GM23248 (cell line): ENCODE results near the gene FRS3. TPM values are rescaled to one million over a fixed set of nuclear protein-coding genes. Genes with fewer than 3 reads are reported as not detected.
A peak's percentile ranks its signal among the peaks of the same experiment; 100 is the strongest.
"Not testable (repeated sequence)": the region's sequence is repeated elsewhere in the genome, so short reads cannot be mapped to it uniquely, and the experiment has no call there.

ENCODE experiments used
- DNase-seq: peaks from one replicate; pipeline ENCODE4 v3.0.0-alpha.2; 2015
- H2AFZ ChIP-seq: fragments of 200-600 bp; sonication (generic); 2 replicates; pipeline ENCODE4 v1.6.1; 2016; ENCODE audit warnings: antibody characterized with exemption
- H3F3A ChIP-seq: fragments of 200-600 bp; sonication (generic); 2 replicates; pipeline ENCODE4 v1.6.1; 2016; ENCODE audit warnings: mild to moderate bottlenecking, antibody characterized with exemption, mixed run types; ENCODE audit not compliant: insufficient read depth
- H3K27ac ChIP-seq: fragments of 200-600 bp; sonication (generic); 2 replicates; pipeline ENCODE4 v1.5.1; 2016; ENCODE audit warnings: mild to moderate bottlenecking
- H3K27me3 ChIP-seq: fragments of 200-600 bp; sonication (generic); replicated peaks from 2 replicates; pipeline ENCODE4 v1.6.1; 2016; ENCODE audit warnings: mild to moderate bottlenecking; ENCODE audit not compliant: insufficient read depth
- H3K36me3 ChIP-seq: fragments of 200-600 bp; sonication (generic); 2 replicates; pipeline ENCODE4 v1.6.1; 2016; ENCODE audit warnings: low read depth, mild to moderate bottlenecking
- H3K4me1 ChIP-seq: fragments of 200-600 bp; sonication (generic); 2 replicates; pipeline ENCODE4 v1.6.1; 2016; ENCODE audit warnings: mild to moderate bottlenecking; ENCODE audit not compliant: insufficient read depth
- H3K4me2 ChIP-seq: fragments of 200-600 bp; sonication (generic); one replicate; pipeline ENCODE4 v1.6.1; 2016; ENCODE audit warnings: mild to moderate bottlenecking; ENCODE audit not compliant: unreplicated experiment
- H3K4me3 ChIP-seq: fragments of 200-600 bp; sonication (generic); 2 replicates; pipeline ENCODE4 v1.5.1; 2016; ENCODE audit warnings: mild to moderate bottlenecking
- H3K79me2 ChIP-seq: fragments of 200-600 bp; sonication (generic); 2 replicates; pipeline ENCODE4 v1.6.1; 2016; ENCODE audit warnings: mild to moderate bottlenecking; ENCODE audit not compliant: insufficient read depth
- H3K9ac ChIP-seq: fragments of 200-600 bp; sonication (generic); 2 replicates; pipeline ENCODE4 v1.6.1; 2016; ENCODE audit warnings: mild to moderate bottlenecking
- H3K9me2 ChIP-seq: fragments of 200-600 bp; sonication (generic); 2 replicates; pipeline ENCODE4 v1.6.1; 2016; ENCODE audit warnings: mixed run types, mild to moderate bottlenecking, moderate library complexity; ENCODE audit not compliant: insufficient read depth
- H3K9me3 ChIP-seq: fragments of 200-600 bp; sonication (generic); one replicate; pipeline ENCODE4 v1.6.1; 2017; ENCODE audit warnings: low read depth
- H4K20me1 ChIP-seq: fragments of 200-600 bp; sonication (generic); 2 replicates; pipeline ENCODE4 v1.6.0; 2016; ENCODE audit not compliant: insufficient read depth
- EZH2 ChIP-seq: fragments of 200-600 bp; sonication (generic); IDR thresholded peaks from 2 replicates; pipeline ENCODE4 v1.6.1; 2018; ENCODE audit warnings: antibody characterized with exemption, mild to moderate bottlenecking; ENCODE audit not compliant: insufficient read depth, poor library complexity, severe bottlenecking
- EZH2phosphoT487 ChIP-seq: fragments of 200-600 bp; sonication (generic); IDR thresholded peaks from 2 replicates; pipeline ENCODE4 v1.6.1; 2018; ENCODE audit warnings: antibody characterized with exemption, moderate library complexity, mild to moderate bottlenecking, low read depth; ENCODE audit not compliant: insufficient read depth
- WGBS, 2 experiments: methylation state at CpG; one replicate each; pipeline ENCODE4 v1.1.6; 2015 to 2017; ENCODE audit warnings: low lambda C conversion rate in 2 of 2, low coverage in 1 of 2; ENCODE audit errors: missing lambda C conversion rate in 2 of 2; 5-methylcytosine and 5-hydroxymethylcytosine counted together
- in situ Hi-C: fragments of 300-500 bp; cut with MboI; formaldehyde crosslinking; loops from 2 replicates; pipeline ENCODE4 v1.15.0; 2020
- polyA plus RNA-seq: library from polyadenylated mRNA; unstranded; fragments of >200 nt; fragmentation: Nextera tagmentation; extraction: Ambion mirVana; gene quantifications from 2 replicates; pipeline ENCODE4 v1.2.1, GENCODE V29; 2016
- total RNA-seq: library from RNA; depleted of rRNA; stranded (reverse); fragments of >200 nt; shearing (Covaris generic); gene quantifications from 2 replicates; pipeline ENCODE4 v1.2.3, GENCODE V29; 2014

The FRS3 gene
- total and polyA plus RNA-seq, 2 experiments from 2014 or later: 2.5 to 3.4 TPM

DNA sequence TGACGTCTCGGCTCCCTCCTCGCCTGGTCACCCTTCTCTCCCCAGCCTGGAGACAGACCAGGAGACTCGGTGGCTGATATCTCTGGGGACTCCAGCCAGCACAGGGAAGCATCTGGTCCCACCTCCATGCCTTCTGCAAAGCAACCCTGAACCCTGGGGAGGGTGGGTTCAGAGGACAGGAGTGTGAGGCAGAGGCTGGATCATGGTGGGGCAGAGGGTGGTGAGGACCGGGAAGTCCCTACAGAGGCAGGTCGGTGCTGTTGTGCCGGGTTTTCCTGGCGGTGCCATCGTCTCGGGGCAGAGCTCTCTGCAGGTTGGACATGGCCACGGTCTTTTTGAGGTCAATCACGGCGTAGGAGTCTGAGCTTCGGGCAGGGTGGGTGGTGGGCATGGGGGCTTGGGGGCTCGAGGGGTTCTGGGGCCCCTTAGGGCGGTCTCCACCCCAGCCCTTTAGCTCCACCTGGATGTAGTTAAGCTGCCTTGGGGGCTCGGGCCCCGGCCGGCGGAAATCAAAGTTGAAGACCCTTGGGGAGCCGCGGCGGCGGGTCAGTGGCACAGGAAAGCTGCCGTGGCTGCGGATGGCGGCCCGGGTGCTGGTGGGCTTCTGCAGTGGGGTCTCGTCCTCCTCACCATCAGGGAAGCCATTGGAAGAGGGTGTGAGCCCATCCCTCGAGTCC is 9.2 kb downstream of the FRS3 start:
- Histone ChIP-seq H3K27me3 (no peaks in the 10 kb centered on the region), H3K36me3 (peaks cover 13% of the 10 kb centered on the region; the same call in 1 of the 2 replicates), H3K4me2 (no peak overlapping the region), H3K9me3 (no peaks in the 10 kb centered on the region), H3F3A (0 out of 2 replicates have a peak, but pooled peaks cover 6% of the 10 kb centered on the region), H3K4me1 (peaks cover 22% of the 10 kb centered on the region), H3K27ac (no peak overlapping the region), H3K9ac (no peak overlapping the region), H3K9me2 (no peaks in the 10 kb centered on the region), H2AFZ (no peak overlapping the region), H3K4me3 (no peak overlapping the region), H3K79me2 (no peaks in the 10 kb centered on the region), H4K20me1 (no peaks in the 10 kb centered on the region)
- in situ Hi-C loops: no loop called here
- DNase-seq: no peak
- TF ChIP-seq EZH2: no peak
- TF ChIP-seq EZH2phosphoT487: no peak
- 89 to 92% methylated on average over 23 to 30 of the region's 30 CpGs for WGBS, 2 experiments

GRCh38 chr6:41769376-41769775 is 10.3 kb downstream of the FRS3 start:
- no peaks in the 10 kb centered on the region for H3K9me3 ChIP-seq
- H3K9me2 ChIP-seq: no peaks in the 10 kb centered on the region
- WGBS, 2 experiments: 93 to 94% methylated on average over 7 to 8 of the region's 8 CpGs
- peaks cover 17% of the 10 kb centered on the region for H3K4me1 ChIP-seq
- H3K4me3 ChIP-seq: no peak overlapping the region
- no peak overlapping the region for H3K4me2 ChIP-seq
- H3F3A ChIP-seq: 0 out of 2 replicates have a peak, but pooled peaks cover 6% of the 10 kb centered on the region
- H3K27ac ChIP-seq: no peak overlapping the region
- no peaks in the 10 kb centered on the region for H4K20me1 ChIP-seq
- TF ChIP-seq EZH2phosphoT487: no peak
- TF ChIP-seq EZH2: no peak
- H3K79me2 ChIP-seq: no peaks in the 10 kb centered on the region
- H3K27me3 ChIP-seq: no peaks in the 10 kb centered on the region
- DNase-seq: no peak
- in situ Hi-C loops: no loop called here
- no peak overlapping the region for H2AFZ ChIP-seq
- peaks cover 7% of the 10 kb centered on the region; the same call in 1 of the 2 replicates for H3K36me3 ChIP-seq
- no peak overlapping the region for H3K9ac ChIP-seq

DNA sequence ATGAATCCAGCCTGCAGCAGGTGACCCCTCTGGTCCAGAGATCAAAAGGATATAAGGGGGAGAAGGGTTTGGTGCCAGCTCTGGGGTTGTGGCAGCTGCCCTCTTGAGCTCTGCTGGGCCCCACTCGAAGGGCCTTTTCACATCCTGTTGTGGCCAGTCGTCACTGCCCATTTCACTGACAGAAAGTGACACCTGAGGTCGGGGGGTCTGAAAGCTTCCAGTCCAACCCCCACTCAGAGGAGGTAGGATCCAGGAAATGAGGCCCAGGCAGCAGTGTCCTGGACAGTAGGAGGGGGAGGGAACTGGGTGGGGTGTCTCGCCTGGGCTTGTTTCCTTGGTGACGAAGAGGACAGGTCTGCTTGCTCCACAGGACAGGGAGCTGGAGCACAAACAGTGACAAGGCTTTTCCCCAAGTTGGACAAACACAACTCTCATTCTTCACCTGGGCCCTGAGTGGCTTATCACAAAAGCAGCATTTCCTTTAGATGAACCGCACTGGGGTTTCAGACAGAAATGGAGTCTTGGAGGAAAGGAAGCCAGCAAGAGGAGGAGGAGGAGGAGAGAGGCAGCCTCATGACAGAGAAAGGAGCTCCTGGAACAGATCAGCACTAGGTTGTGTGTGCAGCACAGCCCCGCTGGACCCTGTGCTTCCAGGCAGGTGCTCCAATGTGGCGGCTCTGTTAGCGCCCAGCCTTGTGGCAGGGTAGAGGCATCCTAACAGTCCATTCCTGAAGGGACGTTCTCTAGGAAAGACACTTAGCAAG is 11.0 kb downstream of the FRS3 start:
- H3K9me2 ChIP-seq: no peaks in the 10 kb centered on the region
- WGBS, 2 experiments: 83 to 87% methylated on average over 10 of the region's 10 CpGs
- no peak overlapping the region for H3K9ac ChIP-seq
- H3K27ac ChIP-seq: no peak overlapping the region
- no peaks in the 10 kb centered on the region for H3K9me3 ChIP-seq
- H3K4me1 ChIP-seq: peaks cover 17% of the 10 kb centered on the region
- TF ChIP-seq EZH2phosphoT487 (no peak), EZH2 (no peak)
- no peak for DNase-seq
- no peaks in the 10 kb centered on the region for H3K79me2 ChIP-seq
- in situ Hi-C loops: no loop called here
- H3K4me2 ChIP-seq: no peak overlapping the region
- H3K27me3 ChIP-seq: no peaks in the 10 kb centered on the region
- H3K36me3 ChIP-seq: peaks cover 5% of the 10 kb centered on the region; the same call in 1 of the 2 replicates
- H3K4me3 ChIP-seq: no peak overlapping the region
- H3F3A ChIP-seq: 0 out of 2 replicates have a peak, but pooled peaks cover 6% of the 10 kb centered on the region
- no peaks in the 10 kb centered on the region for H4K20me1 ChIP-seq
- no peak overlapping the region for H2AFZ ChIP-seq

DNA sequence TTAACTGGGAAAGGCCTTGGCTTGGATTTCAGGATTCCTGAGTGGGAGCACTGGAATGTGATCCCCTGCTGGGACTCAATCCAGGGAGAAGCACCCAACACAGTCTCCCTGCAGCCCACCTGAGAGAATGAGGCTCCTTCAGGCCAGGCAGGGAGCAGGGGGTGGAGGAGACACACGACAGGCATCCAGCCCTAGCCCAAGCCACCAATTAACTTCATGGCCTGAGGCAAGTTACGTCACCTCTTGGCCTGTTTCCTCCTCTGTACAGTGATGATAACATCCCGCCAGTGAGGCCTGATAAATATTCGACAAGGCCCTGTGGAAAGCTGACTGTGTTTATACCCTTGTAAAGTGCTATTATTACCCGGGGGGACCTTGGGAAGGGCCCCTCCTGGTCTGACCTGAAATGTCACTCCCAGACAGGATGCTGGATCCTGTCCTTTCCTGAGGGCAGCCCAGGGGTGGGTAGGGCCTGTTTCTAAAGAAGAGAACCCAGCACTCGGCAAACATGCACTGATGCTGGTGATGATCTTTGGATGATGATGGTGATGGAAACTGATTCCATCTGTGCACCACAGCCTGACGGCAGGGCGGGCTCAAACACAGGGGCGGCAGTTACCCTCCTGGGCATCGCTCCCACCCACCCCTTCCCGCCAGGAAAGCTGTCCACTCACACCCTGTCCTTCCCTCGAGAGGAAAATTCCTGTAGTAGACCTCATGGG is 12.4 kb downstream of the FRS3 start:
- WGBS, 2 experiments: 19 to 26% methylated on average over 12 of the region's 12 CpGs
- no peak overlapping the region for H3K4me3 ChIP-seq
- peaks cover 17% of the 10 kb centered on the region for H3K4me1 ChIP-seq
- TF ChIP-seq EZH2 (no peak), EZH2phosphoT487 (no peak)
- no peaks in the 10 kb centered on the region for H3K9me3 ChIP-seq
- no peak overlapping the region for H3K4me2 ChIP-seq
- H2AFZ ChIP-seq: peak overlapping the region; percentile 13; the same call in 1 of the 2 replicates
- H3K9ac ChIP-seq: peak overlapping the region; percentile 48
- H3K9me2 ChIP-seq: no peaks in the 10 kb centered on the region
- DNase-seq: peak; percentile 91
- peaks cover 5% of the 10 kb centered on the region; the same call in 1 of the 2 replicates for H3K36me3 ChIP-seq
- peak overlapping the region; percentile 22; the same call in 1 of the 2 replicates for H3K27ac ChIP-seq
- H3K79me2 ChIP-seq: no peaks in the 10 kb centered on the region
- H3F3A ChIP-seq: 0 out of 2 replicates have a peak, but pooled peaks cover 6% of the 10 kb centered on the region
- H3K27me3 ChIP-seq: no peaks in the 10 kb centered on the region
- in situ Hi-C loops: no loop called here
- H4K20me1 ChIP-seq: no peaks in the 10 kb centered on the region

DNA sequence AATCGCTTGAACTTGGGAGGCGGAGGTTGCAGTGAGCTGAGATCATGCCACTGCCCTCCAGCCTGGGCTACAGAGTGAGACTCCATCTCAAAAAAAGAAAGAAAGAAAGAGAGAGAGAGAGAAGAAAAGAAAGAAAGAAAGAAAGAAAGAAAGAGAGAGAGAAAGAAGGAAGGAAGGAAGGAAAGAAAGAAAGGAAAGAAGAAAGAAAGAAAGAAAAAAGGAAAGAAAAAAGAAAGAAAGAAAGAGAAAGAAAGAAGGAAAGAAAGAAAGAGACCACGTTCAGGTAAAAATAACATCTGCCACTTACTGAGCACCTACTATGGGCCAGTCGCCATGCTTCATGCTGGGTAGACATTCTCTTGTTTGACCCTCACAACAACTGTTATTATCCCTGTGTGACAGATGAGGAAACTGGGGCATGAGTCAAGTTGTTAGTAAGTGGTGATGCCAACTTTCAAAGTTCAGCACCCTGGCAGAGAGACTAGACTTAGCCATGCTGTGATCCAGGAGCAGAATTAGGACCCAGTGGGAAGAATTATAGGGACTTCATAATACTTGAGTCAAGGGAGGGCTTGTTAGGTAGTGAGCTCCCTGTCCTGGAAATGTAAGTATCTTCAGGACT is 13.5 kb downstream of the FRS3 start:
- H3K79me2 ChIP-seq, H3K27ac ChIP-seq, H3K9ac ChIP-seq, H3K4me2 ChIP-seq, H4K20me1 ChIP-seq, H3K9me3 ChIP-seq, H3F3A ChIP-seq, H3K9me2 ChIP-seq, H3K36me3 ChIP-seq, H3K27me3 ChIP-seq, in situ Hi-C loops, H3K4me3 ChIP-seq, H2AFZ ChIP-seq: not testable (repeated sequence)
- DNase-seq: peak; percentile 71
- H3K4me1 ChIP-seq: peaks cover 17% of the 10 kb centered on the region
- WGBS, 2 experiments: 79 to 91% methylated on average over 4 of the region's 4 CpGs
